ENCODE results near the gene NLRP6.

NLRP6 gene

DNA sequence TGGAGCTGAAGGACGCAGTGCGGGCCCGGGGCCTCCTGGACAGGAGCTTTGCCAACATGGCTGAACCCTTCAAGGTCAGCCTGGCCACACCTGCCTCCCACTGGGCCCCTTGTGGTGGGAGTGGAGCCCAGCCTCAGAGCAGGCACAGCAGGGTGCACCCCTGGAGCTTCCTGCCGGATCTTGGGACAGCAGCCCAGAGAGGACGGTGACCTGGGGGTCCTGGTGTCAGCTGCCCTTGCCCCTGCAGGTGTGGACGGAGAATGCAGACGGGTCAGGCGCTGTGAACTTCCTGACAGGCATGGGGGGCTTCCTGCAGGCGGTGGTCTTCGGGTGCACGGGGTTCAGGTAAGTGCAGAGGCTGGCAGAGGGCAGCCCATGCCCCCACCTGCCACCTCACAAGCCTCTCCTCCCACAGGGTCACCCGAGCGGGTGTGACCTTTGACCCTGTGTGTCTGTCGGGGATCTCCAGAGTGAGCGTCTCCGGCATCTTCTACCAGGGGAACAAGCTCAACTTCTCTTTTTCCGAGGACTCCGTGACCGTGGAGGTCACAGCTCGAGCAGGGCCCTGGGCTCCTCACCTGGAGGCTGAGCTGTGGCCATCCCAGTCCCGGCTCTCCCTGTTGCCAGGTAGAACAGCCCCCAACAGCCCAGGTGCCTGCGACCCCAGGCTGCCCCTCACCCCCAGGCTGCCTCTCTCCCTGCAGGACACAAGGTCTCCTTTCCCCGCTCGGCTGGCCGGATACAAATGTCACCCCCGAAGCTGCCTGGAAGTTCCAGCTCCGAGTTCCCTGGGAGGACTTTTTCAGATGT lies 15.8 kb downstream of the NLRP6 start:
- DNase-seq (ENCODE audit: low spot score) = no peak

- no peak for DNase-seq (ENCODE audit: low spot score)
These were observed 16.6 kb downstream of the NLRP6 start for GRCh38 chr11:294780-295179.

GRCh38 chr11:295351-296170 lies 17.4 kb downstream of the NLRP6 start:
- no peak for DNase-seq (ENCODE audit: low spot score)

DNA sequence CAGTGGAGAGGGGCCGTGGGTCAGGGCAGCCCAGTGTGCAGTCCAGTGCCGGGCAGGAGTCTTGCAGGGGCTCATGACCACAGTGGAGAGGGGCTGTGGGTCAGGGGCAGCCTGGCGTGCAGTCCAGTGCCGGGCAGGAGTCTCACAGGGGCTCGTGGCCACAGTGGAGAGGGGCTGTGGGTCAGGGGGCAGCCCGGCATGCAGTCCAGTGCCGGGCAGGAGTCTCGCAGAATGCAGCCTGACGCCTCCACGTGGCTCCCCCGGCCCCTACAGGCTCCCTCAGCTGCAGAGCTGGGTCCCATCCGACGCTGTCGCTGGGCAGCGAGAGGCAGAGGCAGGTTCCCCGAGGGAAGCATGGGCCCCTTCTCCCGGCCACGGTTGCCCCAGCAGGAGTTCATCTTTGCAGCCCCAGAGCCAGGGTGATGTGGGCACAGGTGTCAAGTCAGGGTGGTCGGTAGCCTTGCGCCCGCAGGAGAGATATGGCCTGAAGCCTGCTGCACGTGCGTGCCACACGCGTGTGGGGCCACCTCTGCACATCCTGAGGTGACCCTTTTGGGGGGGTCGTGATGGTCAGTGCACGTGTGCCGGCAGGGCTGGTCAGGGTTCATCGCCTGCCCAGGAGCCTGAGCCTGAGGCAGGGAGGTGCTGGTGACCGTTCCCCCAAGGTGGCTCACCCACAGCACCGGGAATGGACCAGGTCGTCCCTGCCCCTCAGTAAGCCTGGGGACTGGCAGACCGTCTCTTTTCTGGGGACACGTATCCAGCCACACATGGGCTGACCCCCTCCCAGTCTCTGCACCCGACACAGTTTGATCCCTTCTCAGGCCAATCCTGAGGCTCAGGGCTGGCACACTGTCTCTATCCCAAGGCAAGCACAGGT lies 18.2 kb downstream of the NLRP6 start:
- DNase-seq (ENCODE audit: low spot score) = no peak

DNA sequence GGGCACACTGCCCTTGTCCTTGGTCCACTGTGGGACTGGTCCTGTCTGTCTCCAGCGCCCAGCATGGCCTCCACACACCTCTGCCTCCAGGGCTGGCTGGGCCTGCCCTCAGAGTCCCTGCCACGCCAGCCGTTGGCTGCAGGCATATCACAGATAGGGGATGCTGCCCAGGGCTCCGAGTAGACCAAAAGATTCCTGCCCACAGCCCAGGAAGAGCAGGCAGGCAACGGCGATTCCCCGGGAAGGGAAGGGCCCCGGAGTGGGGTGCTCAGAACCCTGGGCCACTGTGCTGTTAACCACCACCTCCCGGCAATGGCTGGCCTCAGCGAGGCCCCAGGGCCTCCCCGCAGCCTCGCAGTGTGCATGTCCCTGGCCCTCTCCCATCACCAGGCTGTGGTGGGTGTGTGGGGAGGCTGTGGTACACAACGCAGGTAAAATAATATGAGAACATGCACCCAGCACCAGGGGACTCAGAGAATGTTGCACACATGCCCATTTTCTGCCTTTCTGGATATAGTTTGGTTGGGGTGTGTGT lies 18.9 kb downstream of the NLRP6 start:
- DNase-seq (ENCODE audit: low spot score) = no peak

GRCh38 chr11:297586-298405 lies 19.6 kb downstream of the NLRP6 start:
- DNase-seq (ENCODE audit: low spot score) = no peak

- no peak for DNase-seq (ENCODE audit: low spot score)
These were observed 20.3 kb downstream of the NLRP6 start for GRCh38 chr11:298406-299065.

- no peak for DNase-seq (ENCODE audit: low spot score)
These were observed 21.1 kb downstream of the NLRP6 start, which contains the start of gene IFITM5 for GRCh38 chr11:299081-299891. TSS of gene IFITM5 (minus strand) at chr11:299526. CDS start at chr11:299490, 36 bp downstream.

DNA sequence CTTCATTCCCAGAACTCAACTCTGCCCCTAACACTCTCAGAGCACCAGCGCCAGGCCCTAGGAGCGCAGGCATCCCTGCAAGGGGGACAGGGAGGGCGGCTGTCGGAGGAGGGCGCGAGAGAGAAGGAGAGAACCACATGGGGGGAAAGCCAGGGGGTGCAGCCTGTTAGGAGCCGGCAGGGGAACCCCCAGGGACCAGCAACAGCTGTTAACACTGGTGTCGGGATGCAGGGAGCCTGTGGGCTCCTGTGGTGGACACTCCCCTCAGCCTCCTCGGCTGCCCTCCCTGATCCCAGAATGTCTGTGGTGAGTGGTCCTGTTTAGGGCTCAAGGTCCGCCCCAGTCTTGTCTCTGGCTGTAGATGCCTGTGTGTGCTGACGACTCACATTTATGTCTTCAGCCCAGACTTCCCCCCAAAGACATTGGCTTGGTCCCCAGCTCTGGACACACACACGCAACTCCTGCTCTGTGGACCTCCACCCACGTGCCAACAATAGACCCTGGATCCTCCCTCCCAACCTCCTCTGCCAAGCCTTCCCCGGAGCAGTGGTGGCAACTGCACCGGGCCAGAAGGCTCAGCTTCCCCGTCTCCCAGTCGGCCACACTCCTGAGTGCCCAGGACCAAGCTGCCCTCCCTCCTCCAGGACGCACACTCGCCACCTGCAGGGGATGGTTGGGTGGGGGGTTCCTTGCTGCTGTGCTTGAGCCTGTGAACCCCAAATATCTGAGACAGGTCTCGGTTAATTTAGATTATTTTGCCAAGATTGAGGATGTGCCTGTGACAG lies 21.9 kb downstream of the NLRP6 start:
- no peak for DNase-seq (ENCODE audit: low spot score)

GRCh38 chr11:303363-303762 lies 25.2 kb downstream of the NLRP6 start:
- DNase-seq (ENCODE audit: low spot score) = no peak

DNA sequence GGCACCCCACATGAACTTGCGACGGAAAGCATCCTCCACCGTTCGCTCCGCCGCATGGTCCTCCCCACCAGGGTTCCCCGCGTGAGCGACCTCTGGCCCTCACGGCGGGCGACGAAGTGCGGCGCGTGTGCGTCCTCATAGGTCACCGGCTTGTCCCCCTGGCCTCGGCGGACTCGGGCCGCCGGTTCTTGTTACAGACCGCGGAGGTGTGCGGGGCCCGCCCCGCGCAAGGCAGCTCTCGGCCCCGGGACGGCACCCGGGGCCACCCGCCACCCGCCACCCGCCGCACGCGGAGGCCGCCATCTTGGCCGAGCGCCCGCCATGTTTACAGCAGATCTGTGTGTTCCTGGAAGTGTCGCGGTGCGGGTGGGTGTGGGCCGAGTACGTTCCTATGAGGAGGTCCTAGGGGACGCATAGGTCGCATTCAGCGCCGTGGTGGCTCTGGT lies 25.9 kb downstream of the NLRP6 start:
- no peak for DNase-seq (ENCODE audit: low spot score)

- DNase-seq (ENCODE audit: low spot score) = peak; percentile 56
These were observed 27.0 kb downstream of the NLRP6 start for GRCh38 chr11:304915-305843.

DNA sequence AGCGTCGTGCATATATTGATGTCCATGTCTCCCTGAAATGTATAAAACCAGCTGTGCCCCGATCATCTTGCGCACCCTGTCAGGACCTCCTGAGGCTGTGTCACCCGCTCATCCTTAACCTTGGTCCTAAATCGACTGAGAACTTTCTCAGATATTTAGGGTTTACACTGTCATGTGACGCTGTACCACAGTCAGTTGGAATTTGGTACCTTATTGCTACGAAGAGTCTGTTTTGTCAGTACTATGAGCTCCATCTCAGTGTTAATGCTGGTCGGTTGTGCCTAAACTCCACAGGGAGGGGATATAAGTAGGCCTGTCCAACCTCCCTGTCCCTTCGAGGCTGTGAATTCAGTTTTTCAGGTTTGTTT lies 27.6 kb downstream of the NLRP6 start:
- DNase-seq (ENCODE audit: low spot score) = no peak

DNA sequence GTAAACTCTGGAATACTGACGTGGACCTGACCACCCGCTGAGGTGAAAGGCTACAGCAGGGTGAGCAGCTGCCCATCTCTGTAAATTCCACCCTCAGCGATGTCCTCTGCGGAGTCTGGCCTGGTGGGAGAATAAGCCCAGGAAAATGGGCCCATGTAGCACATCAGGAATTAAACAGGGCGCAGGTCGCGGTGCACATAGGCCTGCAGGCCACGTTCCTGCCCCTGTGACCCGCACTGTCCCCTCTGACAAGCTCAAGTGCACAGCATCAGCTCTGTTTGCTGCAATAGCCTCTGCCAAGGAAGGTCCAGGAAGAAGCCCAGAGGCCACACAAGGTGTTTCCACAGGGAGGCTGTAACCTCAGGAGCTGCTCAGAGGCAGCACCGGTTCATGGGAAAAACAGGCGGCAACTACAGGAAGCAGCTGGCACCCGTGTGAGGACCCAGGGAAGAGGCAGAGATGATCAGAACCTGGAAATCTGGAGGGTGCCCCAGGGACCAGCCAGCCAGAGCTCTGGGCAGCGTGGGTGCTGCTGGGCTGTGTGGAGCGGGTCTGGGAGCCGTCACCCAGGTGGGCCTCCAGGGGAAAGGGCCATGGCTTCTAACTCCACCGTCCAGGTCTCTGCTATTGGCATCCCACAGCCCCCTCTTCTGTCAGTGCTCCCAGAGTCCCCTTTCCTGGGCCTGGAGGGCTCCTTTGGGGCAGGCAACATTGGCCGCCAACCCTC lies 28.6 kb downstream of the NLRP6 start:
- DNase-seq (ENCODE audit: low spot score) = no peak

DNA sequence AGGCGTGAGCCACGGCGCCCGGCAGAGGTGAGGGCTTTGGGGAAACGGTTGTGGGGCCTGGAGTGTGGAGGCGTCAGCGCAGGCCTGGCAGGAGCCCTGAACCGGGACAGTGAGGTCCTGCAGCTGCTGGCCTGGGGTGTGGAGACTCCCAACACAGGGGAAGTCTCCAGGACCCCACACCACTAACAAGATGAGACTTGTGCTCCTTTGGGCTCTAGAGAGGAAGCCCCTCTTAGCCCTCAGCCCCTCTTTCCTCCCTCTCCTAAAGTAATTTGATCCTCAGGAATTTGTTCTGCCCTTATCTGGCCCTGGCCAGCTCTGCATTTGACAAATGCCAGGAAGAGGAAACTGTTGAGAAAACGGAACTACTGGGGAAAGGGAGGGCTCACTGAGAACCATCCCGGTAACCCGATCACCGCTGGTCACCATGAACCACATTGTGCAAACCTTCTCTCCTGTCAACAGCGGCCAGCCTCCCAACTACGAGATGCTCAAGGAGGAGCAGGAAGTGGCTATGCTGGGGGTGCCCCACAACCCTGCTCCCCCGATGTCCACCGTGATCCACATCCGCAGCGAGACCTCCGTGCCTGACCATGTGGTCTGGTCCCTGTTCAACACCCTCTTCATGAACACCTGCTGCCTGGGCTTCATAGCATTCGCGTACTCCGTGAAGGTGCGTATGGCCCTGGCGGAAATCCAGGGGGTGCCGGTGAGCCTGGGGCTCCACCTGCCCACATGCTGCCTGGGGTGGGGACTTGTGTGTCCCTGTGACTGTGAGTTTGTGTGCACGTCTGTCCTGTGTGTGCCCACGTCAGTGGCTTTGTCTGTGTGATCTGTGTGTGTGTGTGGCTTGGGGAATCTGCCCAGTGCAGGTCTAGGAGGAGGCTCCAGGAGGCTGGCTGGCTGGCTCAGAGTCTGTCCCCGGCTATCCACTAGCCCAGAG lies 29.8 kb downstream of the NLRP6 start, which contains the start of gene IFITM2:
Gene IFITM2, plus strand, starts transcription at position 51 of the 943 bp plus-strand sequence. Its CDS starts 377 bp downstream, at position 428.
- peak; percentile 45 for DNase-seq (ENCODE audit: low spot score)
